CD4-positive, alpha-beta T cell treated with Interleukin-1 beta for 1 hour (primary cell): ENCODE results near the gene GIMAP1.

Experiments used
- DNase-seq, 2 donors: peaks; one replicate each; pipeline ENCODE4 v3.0.0-alpha.2; 2020 to 2022

The GIMAP1 gene

DNA sequence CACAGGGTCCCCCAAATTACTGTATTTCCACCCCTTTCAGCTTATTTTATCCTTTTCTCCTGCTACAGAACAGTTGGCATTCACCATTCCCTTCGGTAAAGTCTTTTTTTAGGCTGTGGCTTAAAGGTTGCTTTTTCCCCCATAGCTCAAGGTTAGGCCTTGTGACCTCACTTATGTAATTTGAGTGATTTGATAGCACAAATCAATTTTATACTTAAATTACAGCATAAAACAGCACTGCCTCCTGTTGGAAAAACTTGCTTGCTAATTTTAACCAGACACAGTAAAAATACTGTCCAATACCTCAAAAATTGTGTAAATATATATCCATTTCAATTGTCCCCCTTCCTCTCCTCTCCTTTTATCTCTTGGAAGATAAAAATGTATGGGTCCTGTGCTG lies 7.1 kb downstream of the GIMAP1 start:
- DNase-seq, result no peak

DNA sequence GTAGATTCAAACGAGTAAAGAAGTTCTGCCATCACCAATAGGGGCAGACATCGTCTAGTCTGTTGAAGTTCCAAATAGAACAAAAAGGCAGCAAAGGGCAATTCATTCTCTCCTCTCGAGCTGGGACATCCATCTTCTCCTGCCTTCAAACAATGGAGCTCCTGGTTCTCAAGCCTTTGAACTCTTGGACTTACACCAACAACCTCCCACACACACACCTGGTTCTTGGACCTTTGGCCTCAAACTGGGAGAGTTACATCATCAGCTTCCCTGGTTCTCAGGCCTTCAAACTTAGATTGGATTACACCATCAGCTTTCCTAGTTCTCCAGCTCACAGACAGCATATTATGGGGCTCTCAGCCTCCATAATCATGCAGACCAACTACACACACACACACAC lies 11.0 kb downstream of the GIMAP1 start:
- no peak for DNase-seq

DNA sequence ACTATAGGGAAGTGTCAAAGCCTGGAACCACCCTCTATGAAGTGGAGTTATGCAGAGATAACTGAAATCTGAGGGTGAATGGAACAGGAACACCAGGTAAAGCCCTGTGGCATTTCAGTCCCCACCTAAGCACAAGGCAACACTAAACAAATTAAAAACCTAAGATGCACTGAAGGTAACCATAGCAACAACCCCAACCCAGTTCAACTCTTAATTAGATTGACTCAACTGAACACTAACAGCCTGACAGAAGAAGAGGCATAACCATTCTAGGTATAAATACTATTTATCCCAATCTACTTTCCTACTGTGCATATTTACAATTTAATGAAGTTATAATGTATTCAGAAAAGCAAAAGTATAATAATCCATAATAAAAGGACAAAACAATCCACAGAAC lies 11.6 kb downstream of the GIMAP1 start:
- DNase-seq, result no peak

DNA sequence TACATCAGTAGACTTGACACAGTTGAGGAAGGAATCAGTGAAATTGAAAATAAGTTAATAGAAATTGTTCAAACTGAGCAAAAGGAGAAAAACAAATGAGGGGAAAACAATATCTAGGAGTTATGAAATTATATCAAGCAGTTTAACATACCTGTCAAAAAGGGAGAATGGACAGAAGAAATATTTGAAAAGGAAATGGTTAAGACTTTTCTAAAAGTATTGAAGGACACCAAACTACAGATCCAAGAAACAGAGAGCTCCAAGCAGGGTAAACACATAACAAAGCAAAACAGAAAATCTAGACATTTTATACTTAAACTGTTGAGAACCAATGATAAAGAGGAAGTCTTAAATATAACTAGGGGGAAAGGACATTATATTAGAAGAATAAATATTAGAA lies 12.2 kb downstream of the GIMAP1 start:
- DNase-seq, result no peak

DNA sequence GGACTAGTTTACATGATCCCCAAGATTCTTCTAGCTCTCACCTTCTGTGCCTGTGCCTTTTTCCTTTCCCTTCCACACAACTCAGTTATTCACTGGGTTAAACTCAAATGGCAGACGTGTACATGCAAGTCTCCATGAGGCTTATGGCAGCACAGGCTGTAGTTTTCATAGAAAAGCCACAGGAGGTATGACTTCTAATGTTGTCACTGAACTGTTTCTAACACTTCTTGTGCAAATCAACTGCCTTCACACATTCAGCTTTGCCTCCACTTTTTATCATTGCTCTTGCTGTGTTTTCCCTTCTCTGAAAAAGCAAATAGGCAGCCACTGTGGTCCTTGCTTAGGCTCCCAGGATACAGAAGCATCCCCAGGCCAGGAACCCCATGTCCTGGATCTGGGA lies 15.5 kb downstream of the GIMAP1 start:
- no peak for DNase-seq

DNA sequence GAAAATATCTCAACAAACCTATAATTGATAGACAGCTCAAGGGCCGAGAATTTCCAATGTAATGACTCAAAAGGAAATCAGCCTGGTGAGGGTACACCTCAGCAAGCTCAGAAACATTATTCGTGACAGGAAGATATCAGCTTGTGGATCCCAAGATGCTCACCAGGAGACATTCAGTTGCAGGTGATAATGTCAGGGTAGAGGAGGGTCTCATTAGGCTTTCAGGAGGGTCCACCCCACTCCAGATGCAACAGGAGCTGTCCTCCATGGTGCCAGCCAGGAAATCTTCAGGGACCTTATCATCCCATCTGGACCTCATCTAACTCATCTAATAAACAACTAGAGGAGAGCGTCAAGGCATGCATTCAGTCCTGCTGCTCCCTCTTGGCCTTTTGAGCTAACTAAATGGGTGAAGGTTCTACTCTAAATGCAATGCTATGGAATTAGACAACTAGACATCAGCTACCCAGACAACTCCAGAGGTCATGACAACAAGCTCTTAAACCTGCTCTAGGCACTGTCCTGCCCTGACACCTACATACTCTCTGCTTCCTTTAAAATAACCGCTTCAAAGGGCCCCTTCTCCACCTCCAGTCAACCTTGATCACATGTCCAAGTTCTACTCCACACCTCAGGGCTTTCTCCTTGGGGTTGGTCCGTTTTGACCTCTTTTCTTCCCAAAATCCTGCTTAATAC lies 16.5 kb downstream of the GIMAP1 start:
- no peak for DNase-seq

DNA sequence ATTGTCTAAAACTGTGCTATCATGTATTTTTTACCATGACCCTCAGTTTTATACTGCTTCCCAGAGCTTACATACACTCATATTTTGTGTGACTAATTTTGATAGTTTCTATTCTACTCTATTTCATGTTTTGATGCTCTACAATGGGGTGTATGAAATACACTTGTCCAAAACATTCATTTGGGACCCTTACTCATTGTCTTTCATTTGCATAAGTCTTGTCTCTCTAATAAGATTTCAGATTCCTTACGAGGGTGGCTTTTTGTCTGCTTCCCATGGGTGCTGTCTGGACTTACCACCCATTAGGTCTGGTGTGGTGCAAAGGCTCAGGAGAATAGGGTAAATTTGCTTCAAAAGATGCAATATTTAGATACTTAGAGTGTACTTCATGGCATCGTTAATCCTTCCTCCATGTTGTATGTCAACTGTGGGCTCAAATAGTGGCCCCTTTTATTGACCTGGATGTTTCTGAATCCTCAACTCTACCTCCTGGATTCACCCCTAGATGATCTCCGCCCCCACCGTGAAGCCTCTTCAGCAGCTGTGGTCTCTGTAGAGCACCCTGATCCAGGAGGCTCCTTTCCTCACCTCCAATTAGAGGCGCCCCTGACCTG lies 17.2 kb downstream of the GIMAP1 start:
- DNase-seq, result no peak

DNA sequence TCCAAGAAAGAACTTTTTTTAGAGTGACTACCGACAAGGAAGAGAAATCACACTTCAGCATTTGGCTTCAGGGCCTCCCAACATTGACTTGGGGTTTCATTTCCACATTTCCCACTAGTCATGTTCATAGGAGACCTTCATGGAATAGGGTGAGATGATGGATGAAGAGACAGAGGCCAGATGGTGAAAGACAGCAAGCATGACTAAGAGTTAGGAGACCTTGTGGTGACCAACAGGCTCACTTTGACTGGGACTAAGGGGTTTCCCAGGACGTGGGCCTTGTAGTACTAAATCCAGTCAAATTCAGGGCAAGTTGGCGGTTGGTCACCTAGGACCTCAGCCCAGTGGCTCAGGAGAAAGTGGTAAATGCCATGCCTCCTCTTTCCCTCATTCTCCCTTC lies 17.8 kb downstream of the GIMAP1 start:
- DNase-seq, result no peak

DNA sequence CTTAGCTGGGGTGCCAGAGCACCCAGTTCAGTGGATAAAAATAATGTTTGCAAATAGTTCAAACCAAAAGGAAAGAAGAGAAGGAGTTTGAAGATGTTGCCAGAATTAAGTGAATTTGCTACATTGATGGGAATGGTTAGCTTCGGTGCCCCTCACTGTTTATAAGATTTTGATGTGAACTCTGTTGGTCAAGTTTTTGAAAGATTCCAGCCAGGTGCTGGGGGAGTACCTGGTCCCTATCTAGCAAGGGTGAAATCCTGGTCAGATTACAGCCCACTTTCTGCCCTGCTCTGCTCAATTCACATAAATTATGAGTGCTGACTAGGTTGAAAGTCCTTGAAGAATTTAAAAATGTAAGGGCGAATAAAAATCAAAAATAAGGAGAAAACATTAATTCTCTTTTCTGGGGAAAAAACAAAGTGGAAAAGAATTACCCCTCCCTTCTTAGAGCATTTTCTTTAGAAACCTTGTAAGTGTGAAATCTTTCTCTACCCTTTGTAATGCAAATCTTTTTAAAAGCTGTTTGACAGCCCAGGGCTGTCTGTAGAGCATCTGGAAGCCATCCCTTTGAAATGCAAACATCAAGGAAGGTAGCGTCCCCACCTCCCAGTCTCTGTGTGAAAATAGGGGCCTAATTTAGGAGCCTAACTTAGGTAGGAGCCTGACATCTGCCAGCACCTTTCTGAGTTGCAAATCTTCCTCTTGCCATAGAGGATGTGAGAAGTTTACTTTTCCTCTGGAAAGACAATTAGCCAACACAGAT lies 19.4 kb downstream of the GIMAP1 start:
- DNase-seq, result no peak

DNA sequence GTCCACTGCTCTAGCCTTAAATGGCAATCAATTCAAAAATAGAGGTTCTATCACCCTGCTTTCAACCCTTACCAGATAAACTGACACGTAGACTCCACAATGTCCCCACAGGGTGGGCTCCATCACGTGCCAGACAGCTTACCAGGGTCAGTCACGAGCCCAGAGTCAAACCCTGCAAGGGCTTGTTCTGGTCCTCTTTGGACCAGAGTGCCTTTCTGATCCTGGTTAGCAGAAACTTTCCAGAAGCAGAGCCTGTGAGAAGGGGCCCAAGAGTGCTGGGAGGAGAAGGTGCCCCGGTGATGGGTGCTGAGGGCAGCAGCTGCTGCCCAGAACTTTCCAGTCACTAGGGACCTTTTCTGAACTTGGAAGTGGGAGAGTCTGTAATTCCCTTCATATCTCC lies 20.5 kb downstream of the GIMAP1 start:
- DNase-seq, result no peak

DNA sequence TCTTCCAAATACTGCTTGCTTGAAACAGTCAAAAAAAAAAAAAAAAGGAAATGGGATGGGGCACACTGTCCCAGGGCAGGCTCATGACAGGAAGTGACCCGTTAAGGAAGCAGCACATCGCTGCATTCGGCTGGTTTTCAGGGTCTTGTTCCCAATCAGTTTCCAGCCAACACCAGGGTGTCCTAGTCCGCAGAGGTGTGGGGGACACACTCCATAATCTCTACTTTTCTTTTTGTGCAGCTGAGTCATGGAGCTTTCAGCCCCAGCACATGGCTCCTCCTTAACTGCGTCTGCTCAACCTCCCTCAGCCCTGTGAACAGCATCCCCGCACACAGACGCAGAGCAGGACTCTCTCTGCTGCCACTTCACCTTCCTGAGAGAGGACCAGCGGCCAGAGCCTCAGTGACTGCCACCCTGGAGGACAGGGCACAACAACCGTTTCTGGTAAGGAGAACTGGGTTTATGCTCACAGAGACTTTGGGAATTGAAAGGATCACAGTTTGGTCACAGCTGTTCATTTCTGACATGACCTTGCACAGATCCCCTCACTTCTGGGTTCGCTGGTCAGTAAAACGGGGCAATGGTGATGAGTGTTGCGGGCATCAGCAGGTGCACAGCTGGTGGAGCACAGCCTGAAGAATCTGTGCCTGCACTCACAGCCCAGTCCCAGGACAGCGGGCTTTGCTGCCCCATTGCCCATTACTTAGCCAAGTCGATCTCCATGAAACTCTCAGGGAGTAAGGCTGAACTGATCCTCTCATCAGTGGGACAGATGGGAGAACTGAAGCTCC lies 21.0 kb downstream of the GIMAP1 start, which contains the start of gene GIMAP5:
Gene GIMAP5 (plus strand): TSS at position 154 of the 791 bp plus-strand sequence. CDS start 3,467 bp downstream, outside the sequence.
- peak; percentile 44 to 47 for DNase-seq

DNA sequence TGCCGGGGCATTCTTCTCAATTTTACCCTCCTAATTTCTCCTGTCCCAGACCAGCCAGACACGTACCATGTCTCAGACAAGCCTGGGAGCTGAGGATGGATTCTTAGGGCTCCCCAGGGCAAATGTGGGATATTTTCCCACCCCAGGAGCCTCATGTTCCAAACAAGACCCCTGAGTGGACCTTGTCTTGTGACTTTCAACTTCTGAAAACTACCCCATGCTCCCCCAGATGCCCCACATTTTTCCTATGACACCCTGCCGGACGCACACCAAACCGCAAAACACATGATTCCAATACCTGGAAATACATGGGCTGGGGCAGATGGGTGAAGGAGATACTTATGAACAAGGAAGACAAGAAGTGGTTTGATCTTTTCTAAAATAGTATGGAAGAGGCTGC lies 21.7 kb downstream of the GIMAP1 start:
- DNase-seq, result peak in 1 of 2 donors; percentile 54

DNA sequence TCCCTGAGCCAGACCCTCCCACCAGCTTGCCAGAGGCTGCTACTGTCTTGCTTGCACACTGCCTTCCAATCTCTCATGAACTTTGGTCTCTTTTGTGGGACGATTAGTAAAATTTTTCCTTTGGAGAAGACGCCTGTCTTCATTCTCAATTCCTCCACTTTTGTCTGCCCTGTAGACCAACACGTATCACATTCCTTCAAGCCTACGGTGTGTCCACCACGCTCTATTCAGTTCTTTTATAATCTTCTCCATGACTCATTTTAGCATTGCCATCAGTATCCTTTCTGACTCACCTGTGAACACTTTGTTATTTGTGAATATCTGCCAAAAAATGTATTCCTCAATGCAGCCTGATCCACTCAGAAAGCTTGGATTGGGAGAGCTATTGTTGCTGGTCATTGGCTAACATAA lies 22.2 kb downstream of the GIMAP1 start:
- DNase-seq, result no peak

DNA sequence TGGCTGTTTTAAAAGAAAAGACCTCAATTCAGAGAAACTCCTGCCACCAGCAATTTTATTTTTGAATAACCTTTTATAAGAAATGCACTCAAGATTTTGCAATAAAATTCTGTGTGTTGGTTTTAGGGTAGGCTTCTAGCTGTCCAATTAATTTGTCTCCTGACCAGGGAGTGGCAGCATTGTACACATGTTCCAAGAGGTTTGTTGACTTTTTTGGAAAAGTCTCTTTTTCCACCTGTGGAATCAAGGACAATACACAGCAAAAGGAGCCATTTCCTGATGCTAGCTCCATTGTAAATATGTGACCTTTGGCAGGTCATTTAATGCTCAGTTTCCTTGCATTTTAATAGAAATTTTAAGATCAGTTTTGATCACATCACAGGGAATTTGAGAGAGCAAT lies 22.6 kb downstream of the GIMAP1 start:
- DNase-seq, result no peak

DNA sequence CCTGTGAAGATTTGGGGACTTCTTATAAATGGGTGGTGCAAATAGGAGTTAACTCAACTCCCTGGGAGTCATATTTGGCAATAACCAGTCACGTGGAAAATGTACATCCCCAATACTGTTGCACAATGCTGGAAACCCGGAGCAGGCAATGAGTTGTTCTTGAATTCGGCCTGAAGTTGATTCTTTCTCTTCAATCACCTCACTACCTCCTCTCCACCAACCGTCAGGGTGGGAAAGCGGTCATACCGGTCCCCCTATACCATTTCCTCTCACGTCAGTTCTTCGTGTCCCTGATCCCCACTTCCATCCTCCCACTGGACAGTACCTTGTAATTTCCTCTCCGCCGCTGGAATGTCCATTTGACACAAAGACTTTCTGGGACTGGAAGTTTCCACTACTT lies 23.6 kb downstream of the GIMAP1 start:
- DNase-seq, result peak; percentile 17 to 29

DNA sequence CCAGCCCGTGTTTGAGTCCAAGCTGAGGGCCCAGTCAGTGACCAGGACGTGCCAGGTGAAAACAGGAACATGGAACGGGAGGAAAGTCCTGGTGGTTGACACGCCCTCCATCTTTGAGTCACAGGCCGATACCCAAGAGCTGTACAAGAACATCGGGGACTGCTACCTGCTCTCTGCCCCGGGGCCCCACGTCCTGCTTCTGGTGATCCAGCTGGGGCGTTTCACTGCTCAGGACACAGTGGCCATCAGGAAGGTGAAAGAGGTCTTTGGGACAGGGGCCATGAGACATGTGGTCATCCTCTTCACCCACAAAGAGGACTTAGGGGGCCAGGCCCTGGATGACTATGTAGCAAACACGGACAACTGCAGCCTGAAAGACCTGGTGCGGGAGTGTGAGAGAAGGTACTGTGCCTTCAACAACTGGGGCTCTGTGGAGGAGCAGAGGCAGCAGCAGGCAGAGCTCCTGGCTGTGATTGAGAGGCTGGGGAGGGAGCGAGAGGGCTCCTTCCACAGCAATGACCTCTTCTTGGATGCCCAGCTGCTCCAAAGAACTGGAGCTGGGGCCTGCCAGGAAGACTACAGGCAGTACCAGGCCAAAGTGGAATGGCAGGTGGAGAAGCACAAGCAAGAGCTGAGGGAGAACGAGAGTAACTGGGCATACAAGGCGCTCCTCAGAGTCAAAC lies 26.0 kb downstream of the GIMAP1 start:
- DNase-seq, result no peak

DNA sequence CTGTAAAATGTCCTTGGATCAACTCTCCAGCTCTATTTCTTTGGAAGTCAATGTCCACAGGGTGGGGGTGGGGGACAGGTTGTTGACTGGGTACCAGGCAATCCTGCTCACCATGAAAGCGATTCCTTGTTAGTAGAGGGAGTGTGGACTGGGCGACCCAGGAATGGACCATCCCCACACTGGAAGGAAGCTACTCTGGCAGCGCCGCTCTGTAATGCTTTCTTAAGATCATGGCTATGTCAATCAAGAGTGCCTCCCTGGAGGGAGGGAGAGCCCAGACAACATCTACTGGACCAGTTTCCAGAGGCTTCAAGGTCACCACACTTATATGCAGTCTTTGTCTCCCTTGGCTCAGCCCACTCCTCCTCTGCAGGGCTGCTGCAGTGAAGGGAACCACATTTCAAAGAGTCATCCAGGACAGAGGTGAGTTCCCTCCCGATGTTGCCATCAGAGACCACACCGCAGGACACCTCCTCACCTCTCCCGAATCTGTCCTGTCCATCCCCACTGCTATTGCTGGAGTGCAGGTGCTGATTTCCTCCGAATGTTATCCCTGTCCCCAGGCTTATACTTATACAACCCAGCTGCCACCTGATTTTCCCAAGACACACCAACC lies 27.7 kb downstream of the GIMAP1 start:
- no peak for DNase-seq

DNA sequence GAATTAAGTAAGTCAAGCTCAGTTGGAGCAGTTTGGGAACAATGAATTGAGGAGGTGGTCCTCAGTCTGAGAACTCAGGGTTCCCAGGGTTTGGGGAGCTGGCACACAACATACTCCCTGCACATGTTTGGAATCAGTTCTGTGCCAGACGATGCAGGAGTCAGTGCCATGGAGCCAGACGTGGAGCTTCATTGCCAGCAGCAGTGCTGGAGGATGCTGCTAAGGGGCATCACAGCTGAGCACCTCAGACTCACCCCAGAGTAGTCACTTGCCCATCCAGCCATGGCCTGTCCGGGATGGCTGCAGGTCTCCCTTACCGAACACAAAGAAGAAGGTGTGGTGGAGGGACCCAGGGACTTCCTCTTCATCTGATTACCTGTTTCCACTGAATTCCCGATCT lies 28.7 kb downstream of the GIMAP1 start:
- no peak for DNase-seq

DNA sequence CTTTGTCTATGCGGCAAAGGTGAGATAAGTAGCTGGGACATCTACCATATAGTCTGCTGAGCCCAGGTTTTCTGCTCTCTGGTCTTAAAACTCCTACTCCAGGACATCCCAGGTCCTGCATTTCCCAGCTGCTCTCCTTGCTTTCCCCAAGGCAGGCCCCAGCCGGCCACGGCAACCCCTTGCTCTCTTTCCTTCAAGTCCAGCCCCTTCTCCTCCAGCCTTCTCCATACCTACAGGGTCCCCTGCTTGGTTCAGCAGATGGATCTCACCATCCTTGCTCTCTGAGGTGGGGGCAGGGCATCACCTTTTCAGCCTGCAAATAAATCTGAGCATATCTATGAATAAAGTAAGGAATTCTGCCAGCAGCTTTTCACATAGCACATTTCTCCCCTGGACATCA lies 29.5 kb downstream of the GIMAP1 start:
- no peak for DNase-seq

DNA sequence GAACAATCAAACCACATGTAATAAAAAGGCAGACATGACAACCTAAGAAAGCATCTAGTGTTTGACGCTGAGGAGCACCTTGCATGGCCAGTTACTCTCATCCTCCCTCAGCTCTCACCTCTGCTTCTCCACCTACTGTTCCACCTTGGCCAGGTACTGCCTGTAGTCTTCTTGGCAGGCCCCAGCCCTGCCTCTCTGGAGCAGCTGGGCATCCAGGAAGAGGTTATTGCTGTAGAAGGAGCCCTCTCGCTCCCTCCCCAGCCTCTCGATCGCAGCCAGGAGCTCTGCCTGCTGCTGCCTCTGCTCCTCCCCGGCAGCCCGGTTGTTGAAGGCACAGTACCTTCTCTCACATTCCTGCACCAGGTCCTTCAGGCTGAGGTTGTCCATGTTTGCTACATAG lies 30.5 kb downstream of the GIMAP1 start:
- no peak for DNase-seq

DNA sequence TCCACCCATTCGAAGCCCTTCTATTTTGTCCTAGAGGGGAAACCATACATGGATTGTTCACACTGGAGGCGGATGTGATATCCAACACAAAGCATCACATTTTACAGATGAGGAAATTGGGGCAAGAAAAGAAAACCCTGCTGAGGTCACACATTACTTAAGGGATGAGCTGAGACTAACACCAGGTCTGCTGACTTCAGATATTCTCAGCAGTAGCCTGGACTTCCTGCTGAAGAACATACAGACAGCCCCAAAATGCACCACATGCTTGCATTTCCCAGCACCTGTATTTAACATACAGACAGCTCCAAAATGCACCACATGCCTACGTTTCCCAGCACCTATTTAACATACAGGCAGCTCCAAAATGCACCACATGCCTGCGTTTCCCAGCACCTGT lies 32.0 kb downstream of the GIMAP1 start:
- DNase-seq, result no peak

DNA sequence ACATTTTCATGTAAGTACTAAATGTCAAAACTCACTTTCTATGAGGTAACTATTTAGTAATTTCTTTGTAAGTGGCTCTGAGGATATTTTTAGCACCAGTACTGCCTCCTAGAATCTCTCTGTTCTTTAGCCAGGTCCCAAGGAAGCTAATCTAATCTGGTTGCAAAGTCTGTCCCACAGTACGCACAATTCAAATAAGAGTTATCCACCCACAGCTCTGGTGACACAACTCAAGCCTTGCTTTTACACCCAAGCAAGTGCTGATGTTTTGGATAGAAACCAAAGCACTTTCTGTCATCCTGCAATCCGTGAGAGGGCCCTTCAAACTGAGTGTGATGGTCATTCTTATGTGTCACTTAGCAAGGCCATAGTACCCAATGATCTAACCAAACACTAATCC lies 35.3 kb downstream of the GIMAP1 start:
- DNase-seq, result no peak
